Choroid plexus epithelial cell (primary cell): ENCODE results near the gene ABCB11.

Experiments used
- DNase-seq: peaks from one replicate; pipeline ENCODE4 v3.0.0-alpha.2; 2010; ENCODE audit warnings: low read depth
- H3K4me3 ChIP-seq: 2 replicates; pipeline ENCODE4 v1.5.1; 2011; ENCODE audit warnings: low read depth, mild to moderate bottlenecking, control low read depth, low read length, moderate library complexity
- TF ChIP-seq, protein P1 (sequence below): conservative IDR thresholded peaks from 2 replicates; pipeline ENCODE4 v1.5.1; 2011; ENCODE audit warnings: low read depth, mild to moderate bottlenecking, control low read depth, inconsistent platforms, low read length, moderate library complexity

ABCB11 gene

GRCh38 chr2:168998609-168999211 is 32.4 kb downstream of the ABCB11 start:
- H3K4me3 ChIP-seq: no peak overlapping the region
- DNase-seq: no peak
- TF ChIP-seq, protein P1, sequence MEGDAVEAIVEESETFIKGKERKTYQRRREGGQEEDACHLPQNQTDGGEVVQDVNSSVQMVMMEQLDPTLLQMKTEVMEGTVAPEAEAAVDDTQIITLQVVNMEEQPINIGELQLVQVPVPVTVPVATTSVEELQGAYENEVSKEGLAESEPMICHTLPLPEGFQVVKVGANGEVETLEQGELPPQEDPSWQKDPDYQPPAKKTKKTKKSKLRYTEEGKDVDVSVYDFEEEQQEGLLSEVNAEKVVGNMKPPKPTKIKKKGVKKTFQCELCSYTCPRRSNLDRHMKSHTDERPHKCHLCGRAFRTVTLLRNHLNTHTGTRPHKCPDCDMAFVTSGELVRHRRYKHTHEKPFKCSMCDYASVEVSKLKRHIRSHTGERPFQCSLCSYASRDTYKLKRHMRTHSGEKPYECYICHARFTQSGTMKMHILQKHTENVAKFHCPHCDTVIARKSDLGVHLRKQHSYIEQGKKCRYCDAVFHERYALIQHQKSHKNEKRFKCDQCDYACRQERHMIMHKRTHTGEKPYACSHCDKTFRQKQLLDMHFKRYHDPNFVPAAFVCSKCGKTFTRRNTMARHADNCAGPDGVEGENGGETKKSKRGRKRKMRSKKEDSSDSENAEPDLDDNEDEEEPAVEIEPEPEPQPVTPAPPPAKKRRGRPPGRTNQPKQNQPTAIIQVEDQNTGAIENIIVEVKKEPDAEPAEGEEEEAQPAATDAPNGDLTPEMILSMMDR: no peak

GRCh38 chr2:168997794-168998193 is 33.3 kb downstream of the ABCB11 start:
- TF ChIP-seq, protein P1: no peak
- H3K4me3 ChIP-seq: no peak overlapping the region
- peak; percentile 66 for DNase-seq

DNA sequence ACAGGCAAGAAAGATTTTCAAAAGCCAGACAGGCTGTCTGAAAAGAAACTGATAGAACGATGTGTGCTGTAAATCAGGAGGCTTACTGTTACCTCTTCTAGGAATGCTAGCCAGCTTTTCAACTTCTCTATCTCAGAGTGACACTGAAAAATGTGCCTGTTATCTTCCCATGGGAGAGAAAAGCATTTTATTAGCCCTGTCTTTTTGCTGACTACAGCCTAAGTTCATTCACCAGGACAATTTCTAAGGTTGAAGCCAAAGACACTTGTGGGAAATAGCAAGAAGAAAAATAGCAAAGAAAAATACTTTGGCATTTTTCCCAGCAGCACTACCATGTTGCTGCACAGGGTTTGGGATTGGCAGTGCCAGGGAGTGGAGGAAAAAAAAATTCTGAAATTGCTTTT is 34.0 kb downstream of the ABCB11 start:
- peak; percentile 53 for DNase-seq
- H3K4me3 ChIP-seq: no peak overlapping the region
- TF ChIP-seq, protein P1: no peak

GRCh38 chr2:168995744-168996143 is 35.4 kb downstream of the ABCB11 start:
- TF ChIP-seq, protein P1: no peak
- no peak overlapping the region for H3K4me3 ChIP-seq
- no peak for DNase-seq

DNA sequence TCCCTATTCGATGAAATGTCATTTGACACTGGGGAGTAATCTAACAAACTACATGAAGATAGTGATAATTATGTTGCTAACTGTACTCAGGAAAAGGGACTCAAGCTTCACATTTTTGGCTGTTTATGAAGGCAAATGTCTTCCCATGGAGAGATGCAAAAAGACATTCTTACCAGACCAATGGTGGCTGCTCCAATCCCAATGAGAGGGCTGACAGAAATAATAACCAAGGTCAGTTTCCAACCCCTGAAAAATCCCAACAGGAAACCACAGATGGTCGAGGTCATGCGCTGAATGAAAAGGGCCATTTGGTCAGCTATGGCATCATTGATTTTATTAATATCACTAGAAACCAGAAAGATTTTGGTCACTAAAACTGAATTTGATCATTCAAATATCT is 37.6 kb downstream of the ABCB11 start:
- DNase-seq: no peak
- no peak overlapping the region for H3K4me3 ChIP-seq
- TF ChIP-seq, protein P1: no peak

DNA sequence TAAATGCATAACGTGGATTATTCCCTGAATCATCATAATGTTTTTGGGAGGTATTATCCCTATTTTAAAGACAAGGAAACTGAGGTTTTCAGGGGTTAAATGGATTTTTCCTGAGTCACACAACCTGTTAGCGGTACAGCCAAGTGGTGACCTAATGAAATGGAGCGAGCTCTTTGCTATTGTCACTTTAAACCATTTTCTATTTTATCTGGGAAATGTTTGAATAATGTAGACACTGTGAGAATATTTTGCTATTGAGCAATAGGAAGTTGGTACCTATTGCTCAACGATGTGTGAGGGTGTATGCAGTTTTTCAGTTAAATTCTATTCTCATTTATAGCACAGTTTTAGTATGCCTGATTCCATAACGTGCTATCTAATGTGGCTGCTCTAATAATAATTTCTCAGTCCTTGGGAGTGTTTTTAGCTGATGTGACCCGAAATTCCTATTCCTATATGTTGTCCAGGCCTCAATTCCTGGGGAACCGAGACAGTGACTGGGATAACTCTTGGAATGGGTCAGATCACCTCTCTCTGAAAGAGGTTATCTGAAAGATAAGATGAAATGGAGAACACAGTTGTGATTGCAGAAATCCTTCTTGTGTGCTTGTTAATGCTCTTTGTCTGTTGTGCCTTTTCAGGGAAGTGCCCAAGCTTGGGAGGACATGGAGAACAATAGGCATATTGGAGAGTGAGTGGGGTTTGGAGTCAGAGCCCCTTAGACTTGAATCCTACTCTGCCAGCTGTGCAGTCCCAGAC is 38.4 kb downstream of the ABCB11 start:
- peak; percentile 64 for DNase-seq
- H3K4me3 ChIP-seq: no peak overlapping the region
- TF ChIP-seq, protein P1: no peak

DNA sequence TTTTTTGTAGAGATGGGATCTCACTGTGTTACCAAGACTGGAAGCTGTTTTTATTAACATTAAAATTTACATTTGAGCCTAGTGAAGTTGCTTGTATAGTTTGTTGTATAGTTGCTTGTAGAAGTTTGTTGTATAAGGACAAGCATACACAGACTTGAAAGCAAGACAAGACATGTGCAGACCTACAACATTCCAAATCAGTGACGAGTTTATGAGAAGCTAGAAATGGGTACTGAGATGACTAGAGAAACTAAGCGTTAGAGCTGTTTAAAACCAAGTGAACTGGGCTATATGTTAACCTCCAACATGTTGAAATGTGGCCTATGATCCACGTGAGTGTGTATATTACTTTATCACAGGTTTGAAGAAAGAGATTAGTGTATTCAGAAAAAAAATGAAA is 39.1 kb downstream of the ABCB11 start:
- peak; percentile 60 for DNase-seq
- H3K4me3 ChIP-seq: no peak overlapping the region
- TF ChIP-seq, protein P1: no peak
